Rectal smooth muscle tissue (tissue), 1 donor: ENCODE measurements around the gene GPC6.
"Not testable (repeated sequence)": the region's sequence is repeated elsewhere in the genome, so short reads cannot be mapped to it uniquely, and the experiment has no call there.

Experiments used
- H3K27ac ChIP-seq: one replicate; pipeline ENCODE4 v1.7.0; 2013; ENCODE audit warnings: low read depth, low read length, inconsistent platforms
- H3K27me3 ChIP-seq: one replicate; pipeline ENCODE4 v1.7.0; 2013; ENCODE audit warnings: low read length; ENCODE audit not compliant: control insufficient read depth, insufficient read depth
- H3K36me3 ChIP-seq: one replicate; pipeline ENCODE4 v1.7.0; 2013; ENCODE audit warnings: low read length; ENCODE audit not compliant: control insufficient read depth, insufficient read depth
- H3K4me1 ChIP-seq: one replicate; pipeline ENCODE4 v1.7.0; 2013; ENCODE audit warnings: low read length; ENCODE audit not compliant: control insufficient read depth, insufficient read depth
- H3K4me3 ChIP-seq: one replicate; pipeline ENCODE4 v1.7.0; 2013; ENCODE audit warnings: low read length
- H3K9ac ChIP-seq: one replicate; pipeline ENCODE4 v1.7.0; 2013; ENCODE audit warnings: low read length

The GPC6 gene

DNA sequence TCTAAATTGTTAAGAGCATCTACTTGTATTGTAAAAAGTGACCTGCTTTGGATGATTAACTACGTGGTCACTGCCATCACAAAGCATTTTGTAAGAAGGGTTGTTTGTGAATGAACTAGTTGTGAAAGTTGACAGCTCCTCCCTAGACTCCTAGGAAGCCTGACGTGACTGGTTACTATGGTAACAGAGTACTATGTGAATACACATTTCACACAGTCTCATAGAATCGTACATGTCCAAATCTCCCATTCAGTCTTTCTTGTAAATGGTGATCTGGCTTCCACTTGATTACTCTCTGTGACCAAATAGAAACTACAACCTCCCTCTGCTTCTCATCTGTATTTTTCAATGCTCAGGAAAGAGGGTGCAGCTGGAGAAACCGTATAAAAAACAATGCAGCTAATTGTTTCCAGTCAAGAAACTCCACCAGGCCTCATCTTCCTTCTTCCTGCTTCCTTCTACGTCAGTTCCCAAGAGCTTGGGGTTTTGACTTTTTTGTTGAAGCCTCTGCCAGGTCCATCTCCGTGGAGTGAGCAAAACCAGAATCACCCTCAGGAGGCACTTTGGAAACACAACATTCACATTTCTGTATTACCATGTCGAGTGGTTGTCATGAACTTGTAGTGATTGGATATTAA is 83.4 kb downstream of the GPC6 start:
- Histone ChIP-seq H3K4me3 (no peak overlapping the region), H3K36me3 (no peaks in the 10 kb centered on the region), H3K27ac (no peak overlapping the region), H3K9ac (no peak overlapping the region), H3K27me3 (no peaks in the 10 kb centered on the region), H3K4me1 (no peaks in the 10 kb centered on the region)

DNA sequence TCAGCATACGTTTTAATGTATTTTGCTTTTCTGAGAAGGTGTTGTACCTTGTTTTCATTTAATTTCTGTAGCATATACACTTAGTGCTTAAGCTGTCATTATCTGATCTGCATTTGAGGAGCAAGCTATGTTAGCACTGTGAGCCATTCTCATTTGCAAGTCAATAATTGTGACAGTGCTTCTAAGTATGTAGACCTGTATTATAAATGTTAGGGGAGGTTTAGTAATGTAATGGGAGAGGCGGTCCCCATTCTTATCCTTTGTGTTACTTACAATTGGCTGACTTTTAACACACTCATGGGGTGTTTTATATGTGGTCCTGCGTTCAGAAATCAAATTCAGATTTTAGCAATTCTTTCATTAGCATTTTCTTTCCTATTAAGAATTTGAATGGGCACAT is 90.2 kb downstream of the GPC6 start:
- no peak overlapping the region for H3K4me3 ChIP-seq
- no peaks in the 10 kb centered on the region for H3K27me3 ChIP-seq
- H3K4me1 ChIP-seq, result no peaks in the 10 kb centered on the region
- H3K36me3 ChIP-seq, result no peaks in the 10 kb centered on the region
- no peak overlapping the region for H3K9ac ChIP-seq
- no peak overlapping the region for H3K27ac ChIP-seq

DNA sequence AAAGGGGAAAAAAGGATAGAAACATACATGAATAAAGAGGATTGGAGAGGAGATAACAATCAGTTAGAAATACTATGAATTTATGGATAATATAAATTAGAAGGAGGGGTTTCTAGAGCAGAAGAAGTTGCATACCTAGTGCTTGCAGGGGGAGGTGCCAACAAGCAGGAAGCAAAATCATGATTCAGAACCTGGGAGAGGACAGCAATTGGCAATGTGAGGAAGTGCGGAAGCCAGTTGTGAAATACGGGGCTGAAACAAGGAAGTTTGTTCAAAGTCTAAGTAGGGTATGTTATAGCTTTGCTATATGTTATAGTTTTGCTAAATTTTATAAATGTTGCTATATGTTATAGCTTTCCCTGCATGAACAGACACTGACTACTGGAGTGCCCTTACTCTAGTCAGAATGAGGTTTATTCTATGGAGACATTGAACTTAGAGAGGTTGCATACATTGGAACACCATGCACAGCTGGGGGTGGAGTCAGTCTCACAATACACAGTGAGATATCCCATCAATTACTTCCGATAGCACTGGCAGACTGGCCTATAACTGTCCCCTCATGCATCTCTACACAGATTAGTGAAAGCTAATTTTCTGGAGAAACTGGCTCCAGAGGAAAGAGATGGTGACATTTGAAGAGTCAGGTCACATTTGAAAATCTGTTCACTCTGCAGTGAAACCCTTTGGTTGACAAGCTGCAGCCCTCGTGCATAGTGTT is 92.1 kb downstream of the GPC6 start:
- H3K4me3 ChIP-seq, result no peak overlapping the region
- H3K27me3 ChIP-seq, result no peaks in the 10 kb centered on the region
- H3K27ac ChIP-seq, result no peak overlapping the region
- H3K9ac ChIP-seq, result no peak overlapping the region
- no peaks in the 10 kb centered on the region for H3K36me3 ChIP-seq
- no peaks in the 10 kb centered on the region for H3K4me1 ChIP-seq

GRCh38 chr13:93320942-93321341 is 94.3 kb downstream of the GPC6 start:
- Histone ChIP-seq H3K9ac (no peak overlapping the region), H3K27ac (no peak overlapping the region), H3K4me3 (no peak overlapping the region), H3K36me3 (no peaks in the 10 kb centered on the region), H3K4me1 (no peaks in the 10 kb centered on the region), H3K27me3 (no peaks in the 10 kb centered on the region)

GRCh38 chr13:93323880-93324279 is 97.3 kb downstream of the GPC6 start:
- not testable (repeated sequence) for H3K9ac ChIP-seq, H3K36me3 ChIP-seq, H3K4me1 ChIP-seq, H3K27ac ChIP-seq, H3K27me3 ChIP-seq, H3K4me3 ChIP-seq

DNA sequence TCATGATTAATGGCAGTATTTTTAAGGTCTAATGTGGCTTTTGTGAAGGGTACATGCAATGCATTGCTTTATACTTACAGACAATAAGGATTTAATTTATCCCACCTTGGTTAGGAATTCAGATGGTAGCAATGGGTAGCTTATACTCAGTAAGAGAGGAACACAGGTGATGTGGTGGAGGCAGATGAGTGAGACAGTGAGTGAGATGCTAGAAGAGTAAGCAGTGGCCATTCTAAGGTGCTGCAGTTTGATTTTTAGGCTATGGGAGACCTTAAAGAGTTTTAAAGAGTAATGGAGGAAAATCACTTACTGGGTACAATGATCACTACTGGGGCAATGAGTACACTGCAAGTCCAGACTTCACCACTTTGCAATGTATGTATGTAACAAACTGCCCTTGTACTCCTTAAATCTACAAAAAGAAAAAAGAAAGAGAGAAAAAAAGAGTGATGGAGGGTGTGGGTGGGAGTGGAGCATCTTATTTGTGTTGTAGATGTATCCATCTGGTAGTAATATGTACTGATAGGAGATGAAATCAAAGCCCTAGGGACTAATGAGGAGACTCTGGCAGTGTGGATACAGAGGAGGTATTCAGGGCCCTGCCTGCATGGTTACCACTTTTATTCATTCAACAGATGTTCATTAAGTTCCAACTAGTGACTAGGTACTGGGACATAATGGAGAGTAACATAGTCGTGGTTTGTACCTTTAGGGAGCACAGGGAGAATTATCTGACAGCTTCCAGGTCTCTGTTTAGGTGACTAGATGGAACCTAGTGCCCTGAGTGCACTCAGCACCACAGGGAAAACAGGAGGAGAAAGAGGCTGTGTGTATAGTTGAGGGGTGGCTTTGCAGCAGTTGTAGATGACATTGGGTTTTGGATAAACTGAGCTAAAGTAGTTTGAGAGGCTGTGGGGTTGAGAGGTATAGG is 99.0 kb downstream of the GPC6 start:
- Histone ChIP-seq H3K27me3 (no peaks in the 10 kb centered on the region), H3K4me3 (no peak overlapping the region), H3K4me1 (no peaks in the 10 kb centered on the region), H3K9ac (no peak overlapping the region), H3K36me3 (no peaks in the 10 kb centered on the region), H3K27ac (no peak overlapping the region)

- no peaks in the 10 kb centered on the region for H3K4me1 ChIP-seq
Measured at GRCh38 chr13:93326234-93326811, 99.7 kb downstream of the GPC6 start.

GRCh38 chr13:93328943-93329342 is 102.3 kb downstream of the GPC6 start:
- Histone ChIP-seq H3K9ac (no peak overlapping the region), H3K36me3 (no peaks in the 10 kb centered on the region), H3K27ac (no peak overlapping the region), H3K27me3 (no peaks in the 10 kb centered on the region), H3K4me1 (no peaks in the 10 kb centered on the region), H3K4me3 (no peak overlapping the region)

More at GRCh38 chr13:93326234-93326811, 99.7 kb downstream of the GPC6 start:
- no peaks in the 10 kb centered on the region for H3K36me3 ChIP-seq
- no peak overlapping the region for H3K4me3 ChIP-seq
- no peak overlapping the region for H3K9ac ChIP-seq
- H3K27ac ChIP-seq, result no peak overlapping the region
- H3K27me3 ChIP-seq, result no peaks in the 10 kb centered on the region

- no peak overlapping the region for H3K9ac ChIP-seq
- H3K4me1 ChIP-seq, result no peaks in the 10 kb centered on the region
- H3K36me3 ChIP-seq, result no peaks in the 10 kb centered on the region
- no peaks in the 10 kb centered on the region for H3K27me3 ChIP-seq
- H3K4me3 ChIP-seq, result no peak overlapping the region
- no peak overlapping the region for H3K27ac ChIP-seq
Measured at GRCh38 chr13:93336728-93337127, 110.1 kb downstream of the GPC6 start.

- Histone ChIP-seq H3K27ac (no peak overlapping the region), H3K27me3 (no peaks in the 10 kb centered on the region), H3K36me3 (no peaks in the 10 kb centered on the region), H3K4me3 (no peak overlapping the region), H3K9ac (no peak overlapping the region), H3K4me1 (no peaks in the 10 kb centered on the region)
Measured at GRCh38 chr13:93338030-93338429, 111.4 kb downstream of the GPC6 start.

GRCh38 chr13:93338906-93339305 is 112.3 kb downstream of the GPC6 start:
- Histone ChIP-seq H3K36me3 (no peaks in the 10 kb centered on the region), H3K4me3 (no peak overlapping the region), H3K27me3 (no peaks in the 10 kb centered on the region), H3K4me1 (no peaks in the 10 kb centered on the region), H3K27ac (no peak overlapping the region), H3K9ac (no peak overlapping the region)

DNA sequence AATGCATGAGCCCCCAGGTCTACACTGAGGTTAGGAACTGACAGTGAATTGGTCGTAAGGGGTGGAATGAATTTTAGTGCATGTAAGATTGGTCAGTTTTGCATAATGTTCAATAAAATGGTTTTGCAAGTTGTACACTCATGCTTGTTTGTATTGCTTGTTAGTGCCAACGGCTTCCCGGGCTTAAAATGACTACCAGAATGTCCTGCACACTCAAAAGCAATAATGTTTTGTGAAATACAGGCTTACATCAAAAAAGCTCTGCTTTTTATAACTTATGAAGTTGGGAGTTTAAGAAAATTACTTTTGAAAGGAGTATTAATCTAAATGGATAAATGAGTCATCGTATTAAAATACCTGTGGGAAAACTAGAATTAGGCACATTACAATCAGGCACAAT is 112.9 kb downstream of the GPC6 start:
- no peak overlapping the region for H3K9ac ChIP-seq
- H3K27ac ChIP-seq, result no peak overlapping the region
- H3K36me3 ChIP-seq, result no peaks in the 10 kb centered on the region
- H3K27me3 ChIP-seq, result no peaks in the 10 kb centered on the region
- H3K4me3 ChIP-seq, result no peak overlapping the region
- no peaks in the 10 kb centered on the region for H3K4me1 ChIP-seq
